Measurements from ENCODE around the gene CIPC.

Gene CIPC

GRCh38 chr14:77120771-77121743 lies 23.0 kb downstream of the CIPC start:
- H3K4me3 ChIP-seq (ENCODE audit: low read depth in 1 of 2, low read length in 2 of 2), result no peak overlapping the region
- H3K36me3 ChIP-seq (ENCODE audit: insufficient read depth, low read length), result peaks cover 31% of the 10 kb centered on the region
- H3K27me3 ChIP-seq (ENCODE audit: control insufficient read depth in 1 of 2, insufficient read depth in 2 of 2, low read length in 2 of 2), result no peaks in the 10 kb centered on the region
- no peaks in the 10 kb centered on the region for H3K9me3 ChIP-seq (ENCODE audit: low read length)
- H3K4me1 ChIP-seq (ENCODE audit: insufficient read depth, low read length), result peaks cover 26% of the 10 kb centered on the region
- H3K9ac ChIP-seq (ENCODE audit: low read length), result no peak overlapping the region
- peak overlapping the region; percentile 24 for H3K27ac ChIP-seq (ENCODE audit: low read depth, low read length)

- no peak overlapping the region for H3K27ac ChIP-seq (ENCODE audit: low read depth, low read length)
- no peak overlapping the region for H3K4me3 ChIP-seq (ENCODE audit: low read depth in 1 of 2, low read length in 2 of 2)
- H3K9me3 ChIP-seq (ENCODE audit: low read length), result no peaks in the 10 kb centered on the region
- H3K4me1 ChIP-seq (ENCODE audit: insufficient read depth, low read length), result peaks cover 26% of the 10 kb centered on the region
- H3K9ac ChIP-seq (ENCODE audit: low read length), result no peak overlapping the region
- H3K36me3 ChIP-seq (ENCODE audit: insufficient read depth, low read length), result peaks cover 17% of the 10 kb centered on the region
- H3K27me3 ChIP-seq (ENCODE audit: control insufficient read depth in 1 of 2, insufficient read depth in 2 of 2, low read length in 2 of 2), result peaks cover 0 to 3% of the 10 kb centered on the region in 2 donors
Measured at GRCh38 chr14:77122526-77123125, 24.6 kb downstream of the CIPC start.

- Histone ChIP-seq H3K27me3 (ENCODE audit: control insufficient read depth in 1 of 2, insufficient read depth in 2 of 2, low read length in 2 of 2) (peaks cover 0 to 8% of the 10 kb centered on the region in 2 donors), H3K4me1 (ENCODE audit: insufficient read depth, low read length) (peaks cover 26% of the 10 kb centered on the region), H3K9me3 (ENCODE audit: low read length) (no peaks in the 10 kb centered on the region), H3K9ac (ENCODE audit: low read length) (no peak overlapping the region), H3K27ac (ENCODE audit: low read depth, low read length) (no peak overlapping the region), H3K36me3 (ENCODE audit: insufficient read depth, low read length) (peaks cover 12% of the 10 kb centered on the region), H3K4me3 (ENCODE audit: low read depth in 1 of 2, low read length in 2 of 2) (peak overlapping the region in 1 of 2 donors; percentile 56)
Measured at GRCh38 chr14:77123381-77124325, 25.6 kb downstream of the CIPC start.

- Histone ChIP-seq H3K4me3 (ENCODE audit: low read depth in 1 of 2, low read length in 2 of 2) (peak overlapping the region; percentile 56 to 72), H3K27ac (ENCODE audit: low read depth, low read length) (no peak overlapping the region), H3K27me3 (ENCODE audit: control insufficient read depth in 1 of 2, insufficient read depth in 2 of 2, low read length in 2 of 2) (peaks cover 0 to 8% of the 10 kb centered on the region in 2 donors), H3K9me3 (ENCODE audit: low read length) (no peaks in the 10 kb centered on the region), H3K36me3 (ENCODE audit: insufficient read depth, low read length) (peaks cover 12% of the 10 kb centered on the region), H3K4me1 (ENCODE audit: insufficient read depth, low read length) (peaks cover 26% of the 10 kb centered on the region), H3K9ac (ENCODE audit: low read length) (no peak overlapping the region)
Measured at GRCh38 chr14:77124345-77125280, 26.6 kb downstream of the CIPC start.

GRCh38 chr14:77125281-77125801 lies 27.3 kb downstream of the CIPC start:
- H3K36me3 ChIP-seq (ENCODE audit: insufficient read depth, low read length), result peaks cover 12% of the 10 kb centered on the region
- H3K4me1 ChIP-seq (ENCODE audit: insufficient read depth, low read length), result peaks cover 26% of the 10 kb centered on the region
- H3K27ac ChIP-seq (ENCODE audit: low read depth, low read length), result no peak overlapping the region
- no peak overlapping the region for H3K9ac ChIP-seq (ENCODE audit: low read length)
- peak overlapping the region in 1 of 2 donors; percentile 45 for H3K4me3 ChIP-seq (ENCODE audit: low read depth in 1 of 2, low read length in 2 of 2)
- no peaks in the 10 kb centered on the region for H3K9me3 ChIP-seq (ENCODE audit: low read length)
- peaks cover 0 to 12% of the 10 kb centered on the region in 2 donors for H3K27me3 ChIP-seq (ENCODE audit: control insufficient read depth in 1 of 2, insufficient read depth in 2 of 2, low read length in 2 of 2)

GRCh38 chr14:77125823-77126325 lies 27.8 kb downstream of the CIPC start:
- no peaks in the 10 kb centered on the region for H3K9me3 ChIP-seq (ENCODE audit: low read length)

GRCh38 chr14:77126461-77126990 lies 28.5 kb downstream of the CIPC start:
- Histone ChIP-seq H3K36me3 (ENCODE audit: insufficient read depth, low read length) (peaks cover 6% of the 10 kb centered on the region), H3K27ac (ENCODE audit: low read depth, low read length) (no peak overlapping the region), H3K9me3 (ENCODE audit: low read length) (no peaks in the 10 kb centered on the region), H3K4me3 (ENCODE audit: low read depth in 1 of 2, low read length in 2 of 2) (no peak overlapping the region), H3K4me1 (ENCODE audit: insufficient read depth, low read length) (peaks cover 20% of the 10 kb centered on the region), H3K27me3 (ENCODE audit: control insufficient read depth in 1 of 2, insufficient read depth in 2 of 2, low read length in 2 of 2) (peaks cover 0 to 15% of the 10 kb centered on the region in 2 donors), H3K9ac (ENCODE audit: low read length) (no peak overlapping the region)

More at GRCh38 chr14:77125823-77126325, 27.8 kb downstream of the CIPC start:
- peaks cover 12% of the 10 kb centered on the region for H3K36me3 ChIP-seq (ENCODE audit: insufficient read depth, low read length)
- no peak overlapping the region for H3K27ac ChIP-seq (ENCODE audit: low read depth, low read length)
- H3K9ac ChIP-seq (ENCODE audit: low read length), result no peak overlapping the region
- H3K4me1 ChIP-seq (ENCODE audit: insufficient read depth, low read length), result peaks cover 23% of the 10 kb centered on the region
- H3K4me3 ChIP-seq (ENCODE audit: low read depth in 1 of 2, low read length in 2 of 2), result no peak overlapping the region
- H3K27me3 ChIP-seq (ENCODE audit: control insufficient read depth in 1 of 2, insufficient read depth in 2 of 2, low read length in 2 of 2), result peaks cover 0 to 15% of the 10 kb centered on the region in 2 donors

GRCh38 chr14:77128414-77128891 lies 30.4 kb downstream of the CIPC start:
- Histone ChIP-seq H3K4me3 (ENCODE audit: low read depth in 1 of 2, low read length in 2 of 2) (no peak overlapping the region), H3K9me3 (ENCODE audit: low read length) (no peaks in the 10 kb centered on the region), H3K27me3 (ENCODE audit: control insufficient read depth in 1 of 2, insufficient read depth in 2 of 2, low read length in 2 of 2) (peaks cover 0 to 15% of the 10 kb centered on the region in 2 donors), H3K9ac (ENCODE audit: low read length) (no peak overlapping the region), H3K36me3 (ENCODE audit: insufficient read depth, low read length) (no peaks in the 10 kb centered on the region), H3K27ac (ENCODE audit: low read depth, low read length) (no peak overlapping the region), H3K4me1 (ENCODE audit: insufficient read depth, low read length) (peaks cover 17% of the 10 kb centered on the region)

GRCh38 chr14:77130386-77130785 lies 32.3 kb downstream of the CIPC start:
- H3K36me3 ChIP-seq (ENCODE audit: insufficient read depth, low read length), result no peaks in the 10 kb centered on the region
- H3K9ac ChIP-seq (ENCODE audit: low read length), result no peak overlapping the region
- H3K4me3 ChIP-seq (ENCODE audit: low read depth in 1 of 2, low read length in 2 of 2), result no peak overlapping the region
- peaks cover 2% of the 10 kb centered on the region for H3K4me1 ChIP-seq (ENCODE audit: insufficient read depth, low read length)
- peaks cover 0 to 27% of the 10 kb centered on the region in 2 donors for H3K27me3 ChIP-seq (ENCODE audit: control insufficient read depth in 1 of 2, insufficient read depth in 2 of 2, low read length in 2 of 2)
- H3K27ac ChIP-seq (ENCODE audit: low read depth, low read length), result no peak overlapping the region
- H3K9me3 ChIP-seq (ENCODE audit: low read length), result no peaks in the 10 kb centered on the region

Data from muscle layer of colon (tissue), 2 donors.